HG03139 (cell line): Measurements from ENCODE around the gene MARK1.
A peak's percentile ranks its signal among the peaks of the same experiment; 100 is the strongest.

Source experiments
- ATAC-seq: cut with Tn5 transposase; IDR thresholded peaks from one replicate; pipeline ENCODE4 v1.9.1; 2021; ENCODE audit not compliant: unreplicated experiment

Gene MARK1

GRCh38 chr1:220708936-220709801 is 181.2 kb downstream of the MARK1 start:
- no peak for ATAC-seq

DNA sequence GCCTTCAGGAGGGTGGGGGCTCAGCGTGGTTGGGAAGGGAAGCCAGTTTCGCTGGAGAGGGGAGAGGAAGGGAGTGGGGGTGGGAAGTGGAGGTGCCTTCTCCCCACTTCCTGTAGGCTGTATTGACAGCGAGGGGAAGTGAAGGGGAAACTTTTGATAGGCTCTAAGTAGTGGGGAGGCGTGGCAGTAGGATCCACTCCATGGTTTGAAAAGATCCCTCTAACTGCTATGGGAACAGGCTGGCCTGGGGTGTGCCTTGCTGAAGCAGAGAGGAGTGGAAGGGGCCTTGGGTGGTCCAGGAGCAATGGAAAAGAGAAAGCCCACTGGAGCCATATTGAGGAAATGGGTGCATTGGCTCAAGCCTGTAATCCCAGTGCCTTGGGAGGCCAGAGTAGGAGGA is 182.4 kb downstream of the MARK1 start:
- ATAC-seq, result no peak

DNA sequence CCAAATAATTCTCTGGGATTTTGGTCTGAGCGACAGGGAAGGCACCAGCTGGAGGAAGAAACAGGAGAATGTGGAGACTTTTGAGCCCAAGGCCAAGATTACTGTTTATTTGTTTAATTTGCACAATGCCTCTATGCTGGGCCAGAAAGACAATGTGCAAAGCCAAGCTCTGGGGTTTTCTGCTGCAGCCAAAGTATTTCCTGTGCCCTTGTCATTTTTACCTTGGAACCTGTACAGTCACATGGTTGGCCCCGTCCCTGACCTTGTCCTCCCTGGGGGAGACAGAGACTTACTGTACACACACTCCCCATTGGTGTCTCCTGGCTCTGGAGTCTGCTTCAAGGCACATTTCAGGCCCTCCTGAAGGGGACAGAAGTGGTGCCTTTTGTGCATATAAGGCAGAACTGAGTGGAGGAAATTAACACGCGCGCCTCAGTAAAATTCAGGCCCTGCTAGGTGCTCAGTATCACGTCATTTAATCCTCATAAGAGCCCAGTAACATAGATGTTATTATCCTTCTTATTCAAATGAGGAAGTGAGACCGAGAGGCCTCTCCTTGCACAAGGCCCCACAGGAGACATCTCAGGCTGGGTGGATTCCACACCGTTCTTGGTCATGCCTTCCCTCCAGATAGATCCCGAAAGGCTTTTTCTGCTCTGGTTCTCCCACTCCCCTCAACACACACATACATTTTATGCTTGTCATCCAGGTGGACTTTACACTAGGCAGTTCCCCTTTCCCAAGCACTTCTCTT is 183.3 kb downstream of the MARK1 start:
- peak; percentile 88 for ATAC-seq
